ENCODE results near the gene MOB3C.
"Not testable (repeated sequence)": the region's sequence is repeated elsewhere in the genome, so short reads cannot be mapped to it uniquely, and the experiment has no call there.

The MOB3C gene

DNA sequence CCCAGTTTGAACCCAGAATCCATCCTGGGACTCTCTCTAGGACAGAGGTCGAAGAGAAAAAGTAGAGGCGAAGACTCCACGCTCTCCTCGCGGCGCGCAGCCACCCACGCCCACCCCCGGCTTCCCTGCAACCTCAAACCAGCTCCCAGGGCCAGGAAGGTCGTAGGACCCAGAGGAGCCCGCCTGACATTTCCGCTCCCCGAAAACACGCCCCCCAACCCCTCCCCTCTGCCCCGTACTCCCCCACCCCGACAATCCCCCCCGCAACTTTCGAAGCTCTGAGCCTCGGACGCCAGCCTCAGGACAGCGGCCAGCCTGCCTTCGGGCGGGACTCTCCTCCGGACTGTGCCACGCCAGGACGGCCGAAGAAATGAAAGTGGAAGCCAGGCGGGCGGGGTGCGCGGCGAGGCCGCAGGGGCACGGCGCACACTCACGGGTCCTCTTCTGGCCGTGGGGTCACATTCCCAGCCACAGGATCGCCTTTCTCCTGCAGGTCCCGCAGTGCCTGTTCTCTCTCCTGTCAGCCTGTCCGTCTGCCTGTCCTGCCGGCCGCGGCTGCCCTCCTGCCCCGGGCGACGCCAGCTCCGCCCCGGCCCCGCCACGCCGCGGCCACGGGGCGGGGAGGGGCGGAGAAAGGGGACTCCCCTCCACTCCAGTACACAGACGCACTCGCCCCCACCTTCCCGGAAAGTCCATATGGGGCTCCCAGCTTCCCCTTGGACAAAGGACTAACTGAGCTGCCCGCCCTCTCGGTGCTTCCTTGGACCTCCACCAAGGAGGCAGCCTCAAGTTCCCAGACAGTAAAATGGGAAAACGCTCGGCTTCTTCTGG lies at the start of gene MOB3C:
TSS of gene MOB3C (minus strand) at position 535 of the 831 bp plus-strand sequence. CDS start 3,490 bp downstream, outside the sequence.
- peak within 1 kb of the TSS; percentile 97 for H3K4me2 ChIP-seq
- H3K9me3 ChIP-seq, result no peaks in the 10 kb centered on the region
- peaks cover 92% of the 10 kb centered on the region for H3K4me1 ChIP-seq
- peak within 1 kb of the TSS; percentile 81 for H3K27ac ChIP-seq
- H3K9ac ChIP-seq, result peak within 1 kb of the TSS; percentile 82
- no peak for TF ChIP-seq Cebpa-rat (IDR thresholded peaks at IDR 0.05)
- H4K20me1 ChIP-seq, result no peaks in the 10 kb centered on the region
- H3K36me3 ChIP-seq, result no peaks in the 10 kb centered on the region
- H3K27me3 ChIP-seq, result no peaks in the 10 kb centered on the region
- peak within 1 kb of the TSS; percentile 85 for H3K4me3 ChIP-seq

GRCh38 chr1:46665983-46666382 lies 49.4 kb upstream of the MOB3C start:
- no peak for TF ChIP-seq Cebpa-rat (IDR thresholded peaks at IDR 0.05)
- Histone ChIP-seq H3K9me3 (no peaks in the 10 kb centered on the region), H3K36me3 (peaks cover 31% of the 10 kb centered on the region), H3K9ac (no peak overlapping the region), H3K27ac (no peak overlapping the region), H3K4me3 (no peak overlapping the region), H3K4me2 (no peak overlapping the region; the same call in 1 of the 2 replicates), H3K27me3 (no peaks in the 10 kb centered on the region), H4K20me1 (no peaks in the 10 kb centered on the region), H3K4me1 (peaks cover 14% of the 10 kb centered on the region)

- H3K27ac ChIP-seq, H3K4me3 ChIP-seq, H3K9ac ChIP-seq, H3K4me2 ChIP-seq, H3K27me3 ChIP-seq, H4K20me1 ChIP-seq, H3K9me3 ChIP-seq: not testable (repeated sequence)
- peaks cover 51% of the 10 kb centered on the region for H3K36me3 ChIP-seq
- peaks cover 14% of the 10 kb centered on the region for H3K4me1 ChIP-seq
Measured at GRCh38 chr1:46662919-46663318, 46.3 kb upstream of the MOB3C start.

- not testable (repeated sequence) for H3K4me2 ChIP-seq, H3K4me3 ChIP-seq, H3K9ac ChIP-seq, H3K9me3 ChIP-seq, H3K27me3 ChIP-seq, H4K20me1 ChIP-seq, H3K4me1 ChIP-seq, H3K27ac ChIP-seq
- H3K36me3 ChIP-seq, result peaks cover 66% of the 10 kb centered on the region
Measured at GRCh38 chr1:46660116-46660515, 43.5 kb upstream of the MOB3C start.

- Histone ChIP-seq H3K4me2 (no peak overlapping the region), H3K27ac (no peak overlapping the region)
- no peak for TF ChIP-seq Cebpa-rat (IDR thresholded peaks at IDR 0.05)
Measured at GRCh38 chr1:46659307-46659870, 42.8 kb upstream of the MOB3C start.

DNA sequence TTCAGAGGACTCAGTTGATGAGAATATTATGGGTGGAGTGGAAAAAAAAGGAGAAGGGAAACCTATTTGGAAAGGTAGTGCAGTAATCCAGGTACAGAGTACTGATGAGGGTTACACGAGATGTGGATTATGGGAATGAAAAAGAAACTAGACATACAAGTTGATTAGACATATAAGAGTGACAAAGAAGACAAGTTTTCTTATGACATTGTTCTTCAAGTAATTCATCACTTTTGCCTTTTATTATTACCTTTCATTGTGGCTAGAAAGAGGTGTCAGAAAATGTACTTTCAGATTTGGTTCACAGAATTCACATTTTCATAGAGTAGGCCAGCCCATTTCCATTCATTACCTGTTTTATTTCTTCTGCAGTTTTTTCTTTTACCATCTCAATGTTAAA lies 41.2 kb upstream of the MOB3C start:
- no peak for TF ChIP-seq Cebpa-rat (IDR thresholded peaks at IDR 0.05)
- Histone ChIP-seq H3K36me3 (peaks cover 67% of the 10 kb centered on the region), H3K4me1 (no peaks in the 10 kb centered on the region), H3K9ac (no peak overlapping the region), H3K27ac (no peak overlapping the region), H4K20me1 (no peaks in the 10 kb centered on the region), H3K9me3 (peaks cover 7% of the 10 kb centered on the region; the same call in 1 of the 2 replicates), H3K4me3 (no peak overlapping the region), H3K4me2 (no peak overlapping the region), H3K27me3 (no peaks in the 10 kb centered on the region)

More at GRCh38 chr1:46659307-46659870, 42.8 kb upstream of the MOB3C start:
- Histone ChIP-seq H3K4me3 (no peak overlapping the region), H3K27me3 (no peaks in the 10 kb centered on the region), H3K36me3 (peaks cover 65% of the 10 kb centered on the region), H3K9me3 (peaks cover 7% of the 10 kb centered on the region; the same call in 1 of the 2 replicates), H3K9ac (no peak overlapping the region), H3K4me1 (no peaks in the 10 kb centered on the region), H4K20me1 (no peaks in the 10 kb centered on the region)

DNA sequence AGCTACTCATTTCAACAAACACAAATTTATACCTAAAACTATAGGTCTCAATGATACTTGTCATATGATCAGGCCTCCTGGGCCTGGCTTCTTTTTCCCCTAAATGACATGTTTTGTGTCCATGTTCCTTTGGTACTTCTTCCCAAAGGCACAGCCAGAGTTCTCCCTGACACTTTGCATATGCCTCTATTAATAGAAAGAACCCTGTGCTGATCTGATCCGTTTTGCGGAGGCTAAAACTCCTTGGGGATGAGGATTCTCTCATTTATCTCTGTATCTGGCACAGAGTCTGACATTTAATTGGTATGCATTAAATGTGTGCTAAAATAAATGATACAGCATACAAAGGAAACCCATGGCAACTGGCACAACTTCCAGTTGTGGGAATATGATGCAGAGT lies 40.0 kb upstream of the MOB3C start:
- Histone ChIP-seq H3K27me3 (no peaks in the 10 kb centered on the region), H3K36me3 (peaks cover 74% of the 10 kb centered on the region), H3K9me3 (peaks cover 7% of the 10 kb centered on the region; the same call in 1 of the 2 replicates), H3K4me1 (no peaks in the 10 kb centered on the region), H3K27ac (no peak overlapping the region), H3K4me2 (no peak overlapping the region), H4K20me1 (no peaks in the 10 kb centered on the region), H3K9ac (no peak overlapping the region), H3K4me3 (no peak overlapping the region)
- TF ChIP-seq Cebpa-rat (IDR thresholded peaks at IDR 0.05), result no peak

DNA sequence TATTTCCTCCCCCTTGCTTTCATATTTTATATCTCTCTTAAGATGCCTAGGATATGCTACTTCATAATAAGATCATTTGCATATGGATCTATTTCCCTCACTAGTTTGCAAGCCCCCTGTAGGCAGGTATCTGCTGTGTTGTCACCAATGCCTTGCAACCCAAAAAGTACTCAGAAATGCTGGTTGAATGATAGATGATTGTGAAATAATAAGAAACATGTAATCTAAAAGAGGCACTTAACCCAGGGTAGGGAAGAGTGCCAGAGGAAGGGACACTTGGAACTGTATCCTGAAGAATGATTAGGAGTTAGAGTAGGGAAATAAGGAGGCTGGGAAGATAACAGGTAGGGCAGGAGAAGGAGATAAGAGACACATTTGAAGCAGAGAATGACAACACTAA lies 39.2 kb upstream of the MOB3C start:
- no peaks in the 10 kb centered on the region for H3K4me1 ChIP-seq
- no peak overlapping the region for H3K9ac ChIP-seq
- H3K36me3 ChIP-seq, result peaks cover 74% of the 10 kb centered on the region
- no peak overlapping the region for H3K4me2 ChIP-seq
- peak; percentile 23; the same call in 1 of the 2 replicates for TF ChIP-seq Cebpa-rat (IDR thresholded peaks at IDR 0.05)
- H4K20me1 ChIP-seq, result no peaks in the 10 kb centered on the region
- H3K4me3 ChIP-seq, result no peak overlapping the region
- no peak overlapping the region for H3K27ac ChIP-seq
- H3K9me3 ChIP-seq, result peaks cover 7% of the 10 kb centered on the region; the same call in 1 of the 2 replicates
- no peaks in the 10 kb centered on the region for H3K27me3 ChIP-seq

DNA sequence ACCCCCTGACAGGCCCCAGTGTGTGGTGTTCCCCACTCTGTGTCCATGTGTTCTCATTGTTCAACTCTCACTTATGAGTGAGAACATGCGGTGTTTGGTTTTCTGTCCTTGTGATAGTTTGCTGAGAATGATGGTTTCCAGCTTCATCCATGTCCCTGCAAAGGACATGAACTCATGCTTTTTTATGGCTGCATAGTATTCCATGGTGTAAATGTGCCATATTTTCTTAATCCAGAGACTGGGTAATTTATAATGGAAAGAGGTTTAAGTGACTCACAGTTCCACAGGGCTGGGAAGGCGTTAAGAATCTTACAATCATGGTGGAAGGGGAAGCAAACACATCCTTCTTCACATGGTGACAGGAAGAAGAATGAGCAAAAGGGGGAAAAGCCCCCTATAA lies 38.1 kb upstream of the MOB3C start:
- not testable (repeated sequence) for H3K9ac ChIP-seq
- peaks cover 81% of the 10 kb centered on the region for H3K36me3 ChIP-seq

GRCh38 chr1:46654012-46654411 lies 37.4 kb upstream of the MOB3C start:
- Histone ChIP-seq H3K4me1 (no peaks in the 10 kb centered on the region), H3K27ac (no peak overlapping the region), H3K27me3 (no peaks in the 10 kb centered on the region), H3K36me3 (peaks cover 81% of the 10 kb centered on the region), H3K4me3 (no peak overlapping the region), H3K9me3 (peaks cover 22% of the 10 kb centered on the region), H3K4me2 (no peak overlapping the region), H3K9ac (no peak overlapping the region), H4K20me1 (no peaks in the 10 kb centered on the region)
- no peak for TF ChIP-seq Cebpa-rat (IDR thresholded peaks at IDR 0.05)

More for the DNA sequence above, 38.1 kb upstream of the MOB3C start:
- H4K20me1 ChIP-seq, H3K27ac ChIP-seq, H3K27me3 ChIP-seq, H3K4me2 ChIP-seq, H3K4me3 ChIP-seq, H3K4me1 ChIP-seq: not testable (repeated sequence)
- peaks cover 17% of the 10 kb centered on the region for H3K9me3 ChIP-seq

Data from BLaER1 (cell line).